ENCODE data around the gene RAI1.

Gene RAI1

GRCh38 chr17:17820463-17821158 lies 139.4 kb downstream of the RAI1 start:
- TF ChIP-seq CTCF (IDR thresholded peaks at IDR 0.05; ENCODE audit: low read depth, low read length), result no peak
- H3K4me3 ChIP-seq (ENCODE audit: low read depth, low read length), result no peak overlapping the region

GRCh38 chr17:17822189-17822588 lies 140.9 kb downstream of the RAI1 start:
- TF ChIP-seq CTCF (IDR thresholded peaks at IDR 0.05; ENCODE audit: low read depth, low read length), result no peak
- no peak overlapping the region for H3K4me3 ChIP-seq (ENCODE audit: low read depth, low read length)

- no peak for TF ChIP-seq CTCF (IDR thresholded peaks at IDR 0.05; ENCODE audit: low read depth, low read length)
- H3K4me3 ChIP-seq (ENCODE audit: low read depth, low read length), result no peak overlapping the region; the same call in 1 of the 2 replicates
Observed at GRCh38 chr17:17822616-17823015, 141.4 kb downstream of the RAI1 start.

GRCh38 chr17:17823433-17824118 lies 142.3 kb downstream of the RAI1 start:
- TF ChIP-seq CTCF (IDR thresholded peaks at IDR 0.05; ENCODE audit: low read depth, low read length), result no peak
- H3K4me3 ChIP-seq (ENCODE audit: low read depth, low read length), result peak overlapping the region; percentile 43

- H3K4me3 ChIP-seq (ENCODE audit: low read depth, low read length), result peak overlapping the region; percentile 33
- TF ChIP-seq CTCF (IDR thresholded peaks at IDR 0.05; ENCODE audit: low read depth, low read length), result no peak
Observed at GRCh38 chr17:17824119-17824782, 143.0 kb downstream of the RAI1 start.

- no peak overlapping the region for H3K4me3 ChIP-seq (ENCODE audit: low read depth, low read length)
- no peak for TF ChIP-seq CTCF (IDR thresholded peaks at IDR 0.05; ENCODE audit: low read depth, low read length)
Observed at GRCh38 chr17:17824783-17825614, 143.7 kb downstream of the RAI1 start.
